G401 (cell line): ENCODE results near the gene XBP1. TPM values are rescaled to one million over a fixed set of nuclear protein-coding genes. Genes with fewer than 3 reads are reported as not detected.
"Not testable (repeated sequence)": the region's sequence is repeated elsewhere in the genome, so short reads cannot be mapped to it uniquely, and the experiment has no call there.

ENCODE experiments used
- DNase-seq: peaks from one replicate; pipeline ENCODE4 v3.0.0-alpha.2; 2015; ENCODE audit warnings: low spot score
- in situ Hi-C: cut with HindIII; loops from 2 replicates; pipeline ENCODE4 v1.10.0; 2016; ENCODE audit warnings: low sequenced_read_pairs, mixed read lengths
- total RNA-seq: library from RNA; depleted of rRNA; stranded (reverse); fragments of >200 nt; shearing (Covaris generic); gene quantifications from 2 replicates; pipeline ENCODE4 v1.2.3, GENCODE V29; 2014; rRNA removed

XBP1 gene
- total RNA-seq, 1 experiment from 2014 or later: 107 TPM

GRCh38 chr22:28766628-28767027 lies 33.7 kb downstream of the XBP1 start:
- no peak for DNase-seq
- in situ Hi-C loops: no loop called here

DNA sequence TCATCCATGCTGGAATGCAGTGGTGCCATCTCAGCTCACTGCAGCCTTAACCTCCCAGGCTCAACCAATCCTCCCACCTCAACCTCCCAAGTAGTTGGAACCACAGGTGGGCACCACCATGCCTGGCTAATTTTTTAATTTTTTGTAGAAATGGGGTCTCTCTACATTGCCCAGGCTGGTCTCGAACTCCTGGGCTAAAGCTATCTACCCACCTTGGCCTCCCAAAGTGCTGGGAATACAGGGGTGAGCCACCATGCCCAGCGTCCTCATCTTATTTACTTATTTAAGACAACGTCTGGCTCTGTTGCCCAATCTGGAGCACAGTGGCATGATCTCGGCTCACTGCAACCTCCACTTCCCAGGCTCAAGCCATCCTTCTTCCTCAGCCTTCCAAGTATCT lies 38.4 kb downstream of the XBP1 start:
- in situ Hi-C loops, DNase-seq: not testable (repeated sequence)

- DNase-seq: no peak
- in situ Hi-C loops: no loop called here
These were observed 39.0 kb downstream of the XBP1 start for GRCh38 chr22:28761449-28761755.

- in situ Hi-C loops: no loop called here
- no peak for DNase-seq
These were observed 40.4 kb downstream of the XBP1 start for GRCh38 chr22:28759861-28760560.

DNA sequence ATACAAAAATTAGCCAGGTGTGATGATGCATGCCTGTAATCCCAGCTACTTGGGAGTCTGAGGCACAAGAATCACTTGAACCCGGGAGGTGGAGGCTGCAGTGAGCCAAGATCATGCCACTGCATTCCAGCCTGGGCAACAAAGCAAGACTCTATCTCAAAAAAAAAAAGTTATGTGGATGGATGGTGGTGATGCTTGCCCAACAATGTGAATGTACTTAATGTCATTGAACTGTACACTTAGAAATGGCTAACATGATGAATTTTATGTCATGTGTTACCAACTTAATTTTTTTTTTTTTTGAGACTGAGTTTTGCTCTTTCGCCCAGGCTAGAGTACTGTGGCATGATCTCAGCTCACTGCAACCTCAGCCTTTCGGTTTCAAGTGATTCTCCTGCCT lies 45.9 kb downstream of the XBP1 start:
- DNase-seq, in situ Hi-C loops: not testable (repeated sequence)

DNA sequence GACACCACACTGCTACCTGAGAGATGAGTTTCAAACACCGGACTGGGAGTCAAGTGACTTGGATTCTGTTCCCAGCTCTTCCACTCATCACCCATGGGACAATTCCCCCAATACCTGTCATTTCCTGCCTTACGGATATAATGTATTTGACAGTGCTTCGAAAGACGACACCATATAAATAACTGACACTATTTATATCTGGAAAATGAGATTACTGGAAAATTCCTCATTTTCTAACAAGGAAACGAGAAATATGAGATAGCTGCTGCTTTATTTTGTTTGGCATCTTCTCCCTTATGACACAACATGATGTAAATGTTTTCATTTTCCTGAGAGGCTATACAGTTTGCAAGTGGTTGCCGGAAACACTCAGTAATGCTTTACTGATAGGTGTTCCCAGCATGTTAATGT lies 49.9 kb downstream of the XBP1 start:
- in situ Hi-C loops: no loop called here
- no peak for DNase-seq

Other genes with a start within 250 kb of the XBP1 start
- 7.6 and 12.2 TPM in 2 replicates for gene TTC28, start 120.7 kb downstream of the XBP1 start, total RNA-seq
- gene CHEK2, start 58.7 kb downstream of the XBP1 start, total RNA-seq: 48.6 and 53.9 TPM in 2 replicates
- gene HSCB, start 58.5 kb downstream of the XBP1 start, total RNA-seq: 33.2 and 38.1 TPM in 2 replicates
- gene CCDC117, start 27.9 kb downstream of the XBP1 start, total RNA-seq: 46.4 and 49.5 TPM in 2 replicates
- gene ZNRF3, start 83.0 kb upstream of the XBP1 start, total RNA-seq: 11.9 and 13.8 TPM in 2 replicates